ENCODE results near the gene MRPL36. TPM values are rescaled to one million over a fixed set of nuclear protein-coding genes. Genes with fewer than 3 reads are reported as not detected.
A peak's percentile ranks its signal among the peaks of the same experiment; 100 is the strongest.

Gene MRPL36
- total and polyA plus RNA-seq, 7 experiments from 2014 or later, result 14.1 to 77.5 (median 32.4) TPM

DNA sequence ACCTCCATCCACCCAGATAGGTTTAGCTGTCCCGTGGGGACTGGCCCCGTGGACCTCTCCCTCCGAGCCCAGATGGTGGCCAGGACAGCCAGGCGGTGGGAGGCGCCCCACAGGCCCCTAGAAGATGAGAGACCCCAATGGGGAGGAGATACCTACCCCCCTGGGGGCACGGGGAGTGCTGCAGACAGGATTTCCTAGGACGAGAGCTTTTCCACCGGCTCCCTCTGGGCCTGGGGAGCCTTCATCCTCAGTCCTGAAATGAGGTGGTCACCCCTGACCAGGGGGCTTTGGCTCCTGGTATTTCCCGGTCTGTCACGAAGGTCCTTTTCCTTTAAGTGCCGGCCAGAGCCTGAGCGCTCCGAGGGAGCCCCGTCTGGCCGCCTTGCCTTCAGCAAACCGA is 46.8 kb downstream of the MRPL36 start:
- Mint-ChIP-seq H3K9me3 (peaks cover 0 to 7% (median 0%) of the 10 kb centered on the region in 11 donors), H3K4me1 (no peaks in the 10 kb centered on the region), H3K27ac (no peak overlapping the region), H3K36me3 (no peaks in the 10 kb centered on the region), H3K4me3 (no peak overlapping the region), H3K27me3 (peaks cover 0 to 17% (median 0%) of the 10 kb centered on the region in 5 donors)
- no peak overlapping the region for H3K4me3 ChIP-seq (ENCODE audit: low read length)
- ChIA-PET CTCF (no interaction called here), POLR2A (no interaction called here)
- DNase-seq (peak in 1 of 9 donors; percentile 16), ATAC-seq (no peak)
- H3K4me1 ChIP-seq (ENCODE audit: control insufficient read depth in 2 of 2, insufficient read depth in 2 of 2, low read length in 2 of 2), result no peaks in the 10 kb centered on the region
- intact Hi-C loops (cut with micrococcal nuclease), result no loop called here
- no peak overlapping the region for H3K27ac ChIP-seq (ENCODE audit: low read depth, low read length)
- H3K9me3 ChIP-seq (ENCODE audit: control insufficient read depth in 2 of 3, low read length in 3 of 3), result no peaks in the 10 kb centered on the region
- no peaks in the 10 kb centered on the region for H3K27me3 ChIP-seq (ENCODE audit: control insufficient read depth in 2 of 2, insufficient read depth in 2 of 2, low read length in 2 of 2)
- no peaks in the 10 kb centered on the region for H3K36me3 ChIP-seq (ENCODE audit: control insufficient read depth in 2 of 3, insufficient read depth in 3 of 3, low read length in 3 of 3)

DNA sequence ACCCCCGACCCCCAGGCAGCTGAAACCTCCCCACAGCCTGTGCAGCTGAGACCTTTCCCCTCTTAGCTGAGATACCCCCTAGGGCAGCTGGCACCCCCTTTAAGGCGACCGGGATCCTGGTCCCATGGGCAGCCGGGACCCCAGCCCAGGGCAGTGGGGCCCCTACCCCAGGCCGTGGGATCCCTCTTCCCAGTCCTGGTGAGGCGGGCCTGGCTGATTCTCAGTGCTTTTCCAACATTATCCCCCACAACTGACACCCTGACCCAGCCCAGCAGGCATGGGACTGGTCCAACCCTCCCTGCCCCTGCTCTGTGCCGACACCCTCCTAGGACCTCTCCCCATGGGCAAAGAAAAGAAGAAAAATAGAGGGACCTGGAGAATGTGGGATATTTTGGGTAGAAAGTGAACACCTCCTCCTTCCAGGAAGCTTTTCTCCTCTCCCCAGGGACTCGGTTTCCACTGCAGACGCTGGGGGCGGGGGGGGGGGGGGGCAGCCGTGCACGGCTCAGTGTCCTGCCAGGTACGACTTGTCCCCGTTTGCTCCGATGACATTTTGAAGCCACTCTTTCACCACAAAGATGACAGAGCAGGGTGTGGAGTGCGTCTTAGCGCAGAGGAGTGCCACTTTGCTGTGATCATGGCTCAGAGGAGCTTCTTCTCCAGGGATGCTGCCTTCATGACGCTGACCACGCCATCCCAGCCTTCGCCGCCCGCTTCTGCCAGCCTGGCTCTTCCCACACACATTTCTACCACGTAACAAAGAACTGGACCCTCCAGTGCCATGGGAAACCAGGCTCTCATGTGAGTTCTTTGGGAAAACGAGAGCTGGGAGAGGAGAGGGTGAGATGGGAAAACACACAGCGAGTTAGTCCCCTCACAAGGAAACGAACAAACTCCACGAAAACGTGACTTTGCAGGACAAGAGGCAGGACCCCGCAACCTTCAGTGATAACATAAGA is 47.5 kb downstream of the MRPL36 start:
- H3K4me1 ChIP-seq (ENCODE audit: control insufficient read depth in 2 of 2, insufficient read depth in 2 of 2, low read length in 2 of 2), result no peaks in the 10 kb centered on the region
- H3K9me3 ChIP-seq (ENCODE audit: control insufficient read depth in 2 of 3, low read length in 3 of 3), result no peaks in the 10 kb centered on the region
- CTCF ChIA-PET, result no interaction called here
- POLR2A ChIA-PET, result no interaction called here
- no peak overlapping the region for H3K4me3 ChIP-seq (ENCODE audit: low read length)
- Mint-ChIP-seq H3K4me3 (no peak overlapping the region), H3K27ac (no peak overlapping the region), H3K9me3 (peaks cover 0 to 2% (median 0%) of the 10 kb centered on the region in 11 donors), H3K27me3 (peaks cover 0 to 13% (median 0%) of the 10 kb centered on the region in 5 donors), H3K4me1 (no peaks in the 10 kb centered on the region), H3K36me3 (no peaks in the 10 kb centered on the region)
- no peak overlapping the region for H3K27ac ChIP-seq (ENCODE audit: low read depth, low read length)
- no peaks in the 10 kb centered on the region for H3K27me3 ChIP-seq (ENCODE audit: control insufficient read depth in 2 of 2, insufficient read depth in 2 of 2, low read length in 2 of 2)
- intact Hi-C loops (cut with micrococcal nuclease), result no loop called here
- DNase-seq (peak in 1 of 9 donors; percentile 17), ATAC-seq (no peak)
- no peaks in the 10 kb centered on the region for H3K36me3 ChIP-seq (ENCODE audit: control insufficient read depth in 2 of 3, insufficient read depth in 3 of 3, low read length in 3 of 3)

DNA sequence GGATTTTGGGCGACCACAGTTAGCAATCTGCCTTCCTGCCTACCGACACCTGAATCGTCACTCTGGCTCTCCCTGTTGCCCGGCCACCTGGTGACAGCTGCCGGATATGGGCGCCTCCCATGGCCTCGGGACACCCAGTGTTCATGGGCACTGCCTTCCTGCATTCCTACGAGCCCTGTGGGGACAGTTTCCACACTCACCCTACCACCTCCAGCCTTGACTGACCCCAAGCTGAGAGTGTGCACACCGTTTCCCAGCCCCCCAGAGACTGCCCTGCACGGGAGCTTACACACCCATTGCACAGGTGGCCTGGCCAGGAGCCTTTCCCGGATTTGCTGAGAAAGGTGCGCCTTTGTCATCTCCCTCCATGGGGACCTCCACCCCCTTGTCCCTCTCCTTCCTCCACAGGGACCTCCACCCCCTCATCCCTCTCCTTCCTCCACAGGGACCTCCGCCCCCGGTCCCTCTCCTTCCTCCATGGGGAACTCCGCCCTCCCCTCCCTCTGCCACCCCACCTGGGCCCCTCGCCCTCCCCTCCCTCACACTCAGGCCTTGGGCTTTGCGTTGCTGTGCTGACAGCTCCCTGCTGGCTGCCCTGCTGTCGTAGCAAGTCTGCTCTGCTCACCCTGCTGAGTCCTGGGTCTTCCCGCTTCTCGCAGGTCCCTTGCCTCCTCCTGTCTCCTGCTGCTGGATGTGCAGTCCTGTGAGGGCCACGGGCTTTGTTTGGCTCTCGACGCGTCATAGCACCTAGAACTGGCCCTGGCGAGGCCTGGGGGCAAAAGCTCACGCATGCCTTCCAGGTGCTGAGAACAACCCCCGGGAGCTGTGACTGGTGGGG is 48.4 kb downstream of the MRPL36 start:
- no peak overlapping the region for H3K27ac ChIP-seq (ENCODE audit: low read depth, low read length)
- ChIA-PET POLR2A (no interaction called here), CTCF (no interaction called here)
- ATAC-seq, result no peak
- Mint-ChIP-seq H3K9me3 (peaks cover 0 to 1% (median 0%) of the 10 kb centered on the region in 11 donors), H3K4me1 (no peaks in the 10 kb centered on the region), H3K27me3 (peaks cover 0 to 12% (median 0%) of the 10 kb centered on the region in 5 donors), H3K27ac (no peak overlapping the region), H3K36me3 (no peaks in the 10 kb centered on the region), H3K4me3 (no peak overlapping the region)
- H3K4me3 ChIP-seq (ENCODE audit: low read length), result no peak overlapping the region
- no peaks in the 10 kb centered on the region for H3K9me3 ChIP-seq (ENCODE audit: control insufficient read depth in 2 of 3, low read length in 3 of 3)
- H3K27me3 ChIP-seq (ENCODE audit: control insufficient read depth in 2 of 2, insufficient read depth in 2 of 2, low read length in 2 of 2), result no peaks in the 10 kb centered on the region
- no peaks in the 10 kb centered on the region for H3K4me1 ChIP-seq (ENCODE audit: control insufficient read depth in 2 of 2, insufficient read depth in 2 of 2, low read length in 2 of 2)
- no peaks in the 10 kb centered on the region for H3K36me3 ChIP-seq (ENCODE audit: control insufficient read depth in 2 of 3, insufficient read depth in 3 of 3, low read length in 3 of 3)
- peak in 2 of 9 donors; percentile 2 to 12 for DNase-seq
- intact Hi-C loops (cut with micrococcal nuclease), result no loop called here

DNA sequence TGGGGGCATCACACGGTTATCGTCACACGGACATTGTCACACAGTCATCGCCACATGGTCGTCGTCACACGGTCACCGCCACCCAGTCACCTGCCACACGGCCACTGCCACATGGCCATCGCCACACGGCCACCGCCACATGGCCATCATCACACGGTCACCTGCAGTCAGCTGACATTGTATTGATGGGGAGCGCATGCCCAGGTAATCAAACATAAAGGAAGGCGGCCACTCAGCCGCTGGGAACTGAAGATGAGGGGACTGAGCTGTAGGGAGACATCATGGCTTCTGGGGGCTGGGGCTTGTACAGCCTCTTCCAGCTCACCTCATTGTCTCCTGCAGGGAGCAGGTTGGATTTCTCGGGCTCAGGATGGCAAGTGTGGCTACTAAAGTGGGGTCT is 49.2 kb downstream of the MRPL36 start:
- H3K27ac Mint-ChIP-seq, result no peak overlapping the region

DNA sequence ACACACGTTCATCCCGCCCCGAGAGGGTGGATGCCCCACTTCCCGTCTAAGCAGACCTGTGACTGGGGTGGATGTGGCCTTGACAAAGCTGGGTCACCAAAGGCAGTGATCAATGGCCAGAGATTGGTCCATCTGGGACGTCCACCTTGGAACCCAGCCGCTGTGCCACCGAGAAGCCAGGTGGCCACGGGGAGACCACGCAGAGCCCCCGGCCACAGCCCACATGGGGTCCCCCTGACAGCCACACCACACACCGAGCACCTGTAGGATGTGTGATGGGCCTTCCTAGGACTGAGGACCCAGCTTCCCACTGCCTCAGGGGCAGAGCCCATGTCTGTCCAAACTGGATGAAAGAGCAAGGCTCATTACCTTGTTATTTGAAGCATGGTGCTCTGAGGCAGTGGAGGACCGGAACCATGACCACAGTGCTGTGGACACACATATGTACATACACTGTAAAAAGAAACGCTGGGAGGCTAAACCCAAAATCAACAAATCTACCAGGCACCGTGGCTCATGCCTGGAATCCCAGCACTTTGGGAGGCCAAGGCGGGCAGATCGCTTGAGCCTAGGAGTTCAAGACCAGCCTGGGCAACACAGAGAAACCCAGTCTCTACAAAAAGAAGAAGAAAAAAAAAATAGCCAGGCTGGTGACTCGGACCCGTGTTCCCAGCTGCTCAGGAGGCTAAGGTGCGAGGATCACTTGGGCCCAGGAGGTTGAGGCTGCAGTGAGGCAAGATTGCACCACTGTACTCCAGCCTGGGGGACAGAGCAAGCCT is 50.1 kb downstream of the MRPL36 start:
- Mint-ChIP-seq H3K9me3 (no peaks in the 10 kb centered on the region), H3K4me3 (no peak overlapping the region), H3K4me1 (no peaks in the 10 kb centered on the region), H3K36me3 (no peaks in the 10 kb centered on the region), H3K27me3 (peaks cover 0 to 26% (median 7%) of the 10 kb centered on the region in 5 donors), H3K27ac (no peak overlapping the region)
- Histone ChIP-seq H3K9me3 (ENCODE audit: control insufficient read depth in 2 of 3, low read length in 3 of 3) (no peaks in the 10 kb centered on the region), H3K27ac (ENCODE audit: low read depth, low read length) (no peak overlapping the region), H3K36me3 (ENCODE audit: control insufficient read depth in 2 of 3, insufficient read depth in 3 of 3, low read length in 3 of 3) (no peaks in the 10 kb centered on the region), H3K4me3 (ENCODE audit: low read length) (no peak overlapping the region), H3K4me1 (ENCODE audit: control insufficient read depth in 2 of 2, insufficient read depth in 2 of 2, low read length in 2 of 2) (no peaks in the 10 kb centered on the region), H3K27me3 (ENCODE audit: control insufficient read depth in 2 of 2, insufficient read depth in 2 of 2, low read length in 2 of 2) (no peaks in the 10 kb centered on the region)
- intact Hi-C loops (cut with micrococcal nuclease), result no loop called here
- ATAC-seq (no peak), DNase-seq (no peak)
- ChIA-PET POLR2A (no interaction called here), CTCF (no interaction called here)

More for the DNA sequence above, 49.2 kb downstream of the MRPL36 start:
- no peaks in the 10 kb centered on the region for H3K9me3 ChIP-seq (ENCODE audit: control insufficient read depth in 2 of 3, low read length in 3 of 3)
- H3K27ac ChIP-seq (ENCODE audit: low read depth, low read length), result no peak overlapping the region
- H3K27me3 ChIP-seq (ENCODE audit: control insufficient read depth in 2 of 2, insufficient read depth in 2 of 2, low read length in 2 of 2), result no peaks in the 10 kb centered on the region
- intact Hi-C loops (cut with micrococcal nuclease), result no loop called here
- peak in 1 of 9 donors; percentile 2 for DNase-seq
- no peak for ATAC-seq
- Mint-ChIP-seq H3K36me3 (no peaks in the 10 kb centered on the region), H3K27me3 (peaks cover 0 to 17% (median 5%) of the 10 kb centered on the region in 5 donors), H3K9me3 (peaks cover 0 to 1% (median 0%) of the 10 kb centered on the region in 11 donors), H3K4me1 (no peaks in the 10 kb centered on the region), H3K4me3 (no peak overlapping the region)
- POLR2A ChIA-PET, result no interaction called here
- CTCF ChIA-PET, result no interaction called here
- H3K36me3 ChIP-seq (ENCODE audit: control insufficient read depth in 2 of 3, insufficient read depth in 3 of 3, low read length in 3 of 3), result no peaks in the 10 kb centered on the region
- H3K4me1 ChIP-seq (ENCODE audit: control insufficient read depth in 2 of 2, insufficient read depth in 2 of 2, low read length in 2 of 2), result no peaks in the 10 kb centered on the region
- H3K4me3 ChIP-seq (ENCODE audit: low read length), result no peak overlapping the region

DNA sequence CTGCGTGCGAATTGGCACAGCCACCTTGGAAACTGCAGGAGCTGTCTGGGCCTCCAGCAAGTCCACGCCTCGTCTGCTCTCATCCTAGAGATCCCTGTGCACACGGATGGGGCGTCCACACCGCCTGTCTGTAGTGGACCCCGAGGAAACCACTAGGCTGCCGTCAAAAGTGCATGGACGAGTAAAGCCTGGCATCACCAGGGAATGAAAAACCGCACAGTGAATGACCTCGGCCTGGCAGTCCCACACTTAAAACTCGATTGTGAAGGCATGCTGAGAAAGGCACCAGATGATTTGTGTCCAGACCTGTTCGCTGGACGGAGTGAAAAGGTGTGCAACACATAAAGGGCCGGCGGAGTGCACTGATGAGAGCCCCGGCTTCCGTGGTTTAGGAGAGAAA is 50.8 kb downstream of the MRPL36 start:
- no peak for DNase-seq
- CTCF ChIA-PET, result no interaction called here

More for the DNA sequence above, 50.8 kb downstream of the MRPL36 start:
- no peaks in the 10 kb centered on the region for H3K36me3 Mint-ChIP-seq
- H3K27me3 Mint-ChIP-seq, result peaks cover 0 to 30% (median 7%) of the 10 kb centered on the region in 5 donors
- no peaks in the 10 kb centered on the region for H3K4me1 ChIP-seq (ENCODE audit: control insufficient read depth in 2 of 2, insufficient read depth in 2 of 2, low read length in 2 of 2)
- intact Hi-C loops (cut with micrococcal nuclease), result no loop called here
- H3K27ac ChIP-seq (ENCODE audit: low read depth, low read length), result no peak overlapping the region
- no peaks in the 10 kb centered on the region for H3K36me3 ChIP-seq (ENCODE audit: control insufficient read depth in 2 of 3, insufficient read depth in 3 of 3, low read length in 3 of 3)
- H3K9me3 ChIP-seq (ENCODE audit: control insufficient read depth in 2 of 3, low read length in 3 of 3), result no peaks in the 10 kb centered on the region
- H3K4me1 Mint-ChIP-seq, result no peaks in the 10 kb centered on the region
- ATAC-seq, result no peak
- no peak overlapping the region for H3K27ac Mint-ChIP-seq
- no peaks in the 10 kb centered on the region for H3K27me3 ChIP-seq (ENCODE audit: control insufficient read depth in 2 of 2, insufficient read depth in 2 of 2, low read length in 2 of 2)
- no peak overlapping the region for H3K4me3 ChIP-seq (ENCODE audit: low read length)
- no peaks in the 10 kb centered on the region for H3K9me3 Mint-ChIP-seq
- POLR2A ChIA-PET, result no interaction called here
- no peak overlapping the region for H3K4me3 Mint-ChIP-seq
